ENCODE data around the gene CTXND1.

DNA sequence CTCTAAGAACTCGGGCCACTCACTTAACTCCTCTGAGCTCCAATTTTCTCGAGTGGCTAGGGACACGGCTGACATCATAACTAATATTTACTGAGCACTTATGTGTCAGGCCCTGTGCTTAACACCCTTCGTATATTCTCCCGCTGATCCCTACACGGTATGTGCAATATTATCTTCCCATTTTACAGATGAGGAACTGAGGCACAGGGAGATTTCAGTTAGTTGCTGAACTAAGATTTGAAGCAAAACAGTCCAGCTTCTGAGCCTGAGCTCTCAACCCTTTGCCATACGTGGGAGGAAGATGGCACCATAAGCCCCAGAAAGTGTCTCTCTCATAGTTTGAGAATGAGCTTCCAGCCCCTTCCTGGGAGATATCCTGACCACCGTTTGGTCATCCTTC, 79.6 kb downstream of the CTXND1 start:
- TF ChIP-seq, protein P1, sequence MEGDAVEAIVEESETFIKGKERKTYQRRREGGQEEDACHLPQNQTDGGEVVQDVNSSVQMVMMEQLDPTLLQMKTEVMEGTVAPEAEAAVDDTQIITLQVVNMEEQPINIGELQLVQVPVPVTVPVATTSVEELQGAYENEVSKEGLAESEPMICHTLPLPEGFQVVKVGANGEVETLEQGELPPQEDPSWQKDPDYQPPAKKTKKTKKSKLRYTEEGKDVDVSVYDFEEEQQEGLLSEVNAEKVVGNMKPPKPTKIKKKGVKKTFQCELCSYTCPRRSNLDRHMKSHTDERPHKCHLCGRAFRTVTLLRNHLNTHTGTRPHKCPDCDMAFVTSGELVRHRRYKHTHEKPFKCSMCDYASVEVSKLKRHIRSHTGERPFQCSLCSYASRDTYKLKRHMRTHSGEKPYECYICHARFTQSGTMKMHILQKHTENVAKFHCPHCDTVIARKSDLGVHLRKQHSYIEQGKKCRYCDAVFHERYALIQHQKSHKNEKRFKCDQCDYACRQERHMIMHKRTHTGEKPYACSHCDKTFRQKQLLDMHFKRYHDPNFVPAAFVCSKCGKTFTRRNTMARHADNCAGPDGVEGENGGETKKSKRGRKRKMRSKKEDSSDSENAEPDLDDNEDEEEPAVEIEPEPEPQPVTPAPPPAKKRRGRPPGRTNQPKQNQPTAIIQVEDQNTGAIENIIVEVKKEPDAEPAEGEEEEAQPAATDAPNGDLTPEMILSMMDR (IDR thresholded peaks at IDR 0.05), result no peak
- TF ChIP-seq POLR2A (IDR thresholded peaks at IDR 0.05), result no peak

All from right lobe of liver (tissue), 4 donors.